Epithelial cell of prostate (primary cell): Measurements from ENCODE around the gene TAF4B.
A peak's percentile ranks its signal among the peaks of the same experiment; 100 is the strongest.
"Not testable (repeated sequence)": the region's sequence is repeated elsewhere in the genome, so short reads cannot be mapped to it uniquely, and the experiment has no call there.

Experiments
- DNase-seq: peaks from one replicate; pipeline ENCODE4 v3.0.0-alpha.2; 2011; ENCODE audit warnings: low read depth, low spot score
- H3K27ac ChIP-seq: fragments of 450-650 bp; 2 replicates; pipeline ENCODE4 v1.5.1; 2017; ENCODE audit warnings: mild to moderate bottlenecking

Gene TAF4B

GRCh38 chr18:26230497-26230896, 4.3 kb downstream of the TAF4B start:
- H3K27ac ChIP-seq, result no peak overlapping the region
- no peak for DNase-seq

DNA sequence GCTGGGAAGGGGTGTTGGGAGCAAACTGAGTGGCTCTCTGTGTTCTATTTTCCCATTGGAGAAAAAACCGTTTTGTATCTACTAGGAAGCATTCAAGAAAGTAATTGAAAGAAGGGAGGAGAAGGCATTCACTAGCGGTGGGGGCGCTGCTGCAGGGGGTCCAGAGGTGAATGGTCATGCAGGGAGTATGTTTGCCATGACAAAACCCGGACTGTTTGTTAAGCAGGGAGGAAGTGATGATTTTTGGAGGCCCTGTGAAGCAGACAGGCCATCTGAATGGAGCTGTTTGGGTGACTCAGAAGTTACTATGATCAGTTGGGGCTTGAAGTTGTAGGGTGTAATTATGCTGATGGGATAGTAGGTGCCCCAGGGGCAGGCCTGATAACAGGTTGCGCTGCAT, 7.0 kb downstream of the TAF4B start:
- no peak for DNase-seq
- H3K27ac ChIP-seq, result no peak overlapping the region

DNA sequence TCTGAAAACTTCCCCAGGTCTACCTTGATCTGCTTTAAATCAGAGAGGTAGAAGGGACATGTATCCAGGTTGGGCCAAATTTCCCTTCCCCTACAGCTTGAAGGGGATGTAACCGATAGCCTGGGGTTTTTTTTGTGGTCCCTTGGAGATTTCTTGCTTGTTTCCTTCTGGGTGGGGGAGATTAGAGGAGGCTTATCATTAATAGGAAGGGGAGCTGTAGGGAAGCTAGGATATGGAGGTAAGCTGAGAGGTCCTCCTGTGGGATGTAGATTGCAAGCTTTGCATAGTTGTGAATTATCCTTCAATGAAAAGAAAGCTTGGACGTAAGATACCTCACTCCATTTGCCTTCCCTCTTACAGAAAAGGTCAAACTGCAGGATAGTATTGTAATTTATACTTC, 11.1 kb downstream of the TAF4B start:
- H3K27ac ChIP-seq, DNase-seq: not testable (repeated sequence)

- DNase-seq, H3K27ac ChIP-seq: not testable (repeated sequence)
Measured at GRCh38 chr18:26238718-26239117, 12.5 kb downstream of the TAF4B start.

- not testable (repeated sequence) for H3K27ac ChIP-seq, DNase-seq
Measured at GRCh38 chr18:26242392-26242791, 16.1 kb downstream of the TAF4B start.

DNA sequence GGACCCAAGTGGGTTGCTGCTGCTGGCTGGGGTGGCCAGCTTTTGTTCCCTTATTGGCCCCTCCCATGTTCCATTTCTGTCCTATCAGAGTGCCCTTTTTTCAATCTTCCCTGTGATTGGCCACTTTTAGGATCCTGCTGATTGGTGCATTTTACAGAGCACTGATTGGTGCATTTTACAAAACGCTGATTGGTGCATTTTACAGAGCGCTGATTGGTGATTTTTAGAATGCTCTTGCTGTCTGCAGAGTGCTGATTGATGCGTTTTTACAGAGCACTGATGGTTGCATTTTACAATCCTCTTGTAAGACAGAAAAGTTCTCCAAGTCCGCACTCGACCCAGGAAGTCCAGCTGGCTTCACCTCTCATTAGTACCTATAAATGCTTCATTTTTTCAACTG, 19.2 kb downstream of the TAF4B start:
- DNase-seq, H3K27ac ChIP-seq: not testable (repeated sequence)

- no peak overlapping the region for H3K27ac ChIP-seq
- no peak for DNase-seq
Measured at GRCh38 chr18:26252411-26252810, 26.2 kb downstream of the TAF4B start.

DNA sequence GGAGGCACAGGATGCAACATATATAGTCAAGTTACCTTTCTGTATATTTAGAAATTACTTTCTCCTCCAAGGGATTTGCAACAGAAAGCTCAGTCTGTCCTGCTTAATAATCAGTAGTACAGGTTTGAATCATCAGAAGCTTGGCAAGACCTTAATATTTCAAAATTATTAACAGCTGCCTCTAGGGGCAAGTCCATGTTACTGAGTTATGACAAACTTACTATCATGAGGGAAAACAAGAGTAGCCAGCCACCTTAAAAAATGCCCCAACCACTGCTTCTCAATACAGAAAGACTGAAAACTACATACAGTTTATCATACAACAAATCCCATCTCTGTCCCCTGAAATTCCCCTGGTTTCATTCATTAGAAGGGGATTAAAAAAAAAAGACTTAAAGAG, 28.6 kb downstream of the TAF4B start:
- H3K27ac ChIP-seq, DNase-seq: not testable (repeated sequence)

DNA sequence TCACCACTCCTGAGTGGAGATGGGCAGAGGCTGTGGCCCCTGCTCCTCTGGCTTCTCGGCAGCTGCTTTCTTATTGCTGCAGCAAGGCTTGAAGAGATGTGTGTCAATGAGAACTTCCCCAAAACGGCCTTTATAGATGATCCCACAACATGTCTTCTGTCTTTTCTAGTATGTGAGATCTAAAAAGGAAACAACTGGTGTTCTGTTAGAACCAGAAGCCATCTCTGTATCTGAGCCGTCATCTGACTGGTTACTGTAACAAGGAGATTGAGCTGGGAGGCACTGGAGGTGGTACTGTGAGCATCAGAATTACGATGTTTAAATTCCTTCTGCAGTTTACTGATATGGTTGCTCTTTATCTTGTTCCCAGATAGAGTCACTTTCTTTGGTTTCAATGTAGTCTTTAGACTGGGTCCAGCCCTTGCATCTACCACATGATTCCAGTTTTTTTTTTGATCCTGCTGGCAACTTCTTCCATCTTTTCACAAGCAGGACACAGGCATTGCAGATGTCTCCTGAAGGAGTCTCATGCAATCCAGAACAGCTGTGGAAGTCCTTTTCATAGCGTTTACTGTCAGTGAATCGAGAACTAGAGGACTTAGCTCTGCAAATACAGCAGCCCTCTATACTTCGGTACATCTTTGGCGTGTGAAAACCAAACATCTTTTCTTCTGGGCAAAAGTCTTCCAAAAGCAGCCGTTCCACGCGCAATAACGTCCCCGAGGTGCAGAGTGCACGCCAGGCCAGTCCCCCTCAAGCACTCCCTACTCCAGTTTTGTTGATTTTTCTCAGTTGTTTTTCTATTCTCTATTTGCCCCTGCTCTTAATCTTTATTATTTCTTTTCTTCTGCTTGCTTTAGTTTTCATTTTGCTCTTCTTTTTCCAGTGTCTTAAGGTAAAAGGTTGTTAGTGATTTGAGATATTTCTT, 29.7 kb downstream of the TAF4B start:
- DNase-seq, result no peak
- no peak overlapping the region for H3K27ac ChIP-seq

DNA sequence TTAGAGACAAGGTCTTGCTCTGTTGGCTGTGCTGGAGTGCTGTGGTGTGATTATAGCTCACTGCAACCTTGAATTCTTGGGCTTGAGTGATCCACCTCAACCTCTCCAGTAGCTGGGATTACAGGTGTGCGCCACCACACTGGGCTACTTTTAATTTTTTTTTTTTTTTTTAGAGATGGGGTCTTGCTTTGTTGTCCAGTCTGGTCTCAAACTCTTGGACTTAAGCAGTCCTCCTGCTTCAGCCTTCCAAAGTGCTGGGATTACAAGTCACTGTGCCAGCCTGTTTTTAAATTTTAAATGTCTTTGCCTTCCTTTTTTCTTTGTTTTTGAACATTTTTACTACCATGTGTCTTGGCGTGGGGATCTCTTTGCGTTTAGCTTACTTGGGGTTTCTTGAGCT, 32.5 kb downstream of the TAF4B start:
- no peak for DNase-seq
- H3K27ac ChIP-seq, result no peak overlapping the region

- DNase-seq, H3K27ac ChIP-seq: not testable (repeated sequence)
Measured at GRCh38 chr18:26259416-26259815, 33.2 kb downstream of the TAF4B start.

GRCh38 chr18:26262156-26262555, 35.9 kb downstream of the TAF4B start:
- H3K27ac ChIP-seq, result no peak overlapping the region
- no peak for DNase-seq

- no peak for DNase-seq
- H3K27ac ChIP-seq, result no peak overlapping the region
Measured at GRCh38 chr18:26267357-26267930, 41.2 kb downstream of the TAF4B start.

- H3K27ac ChIP-seq, result no peak overlapping the region
- peak; percentile 12 for DNase-seq
Measured at GRCh38 chr18:26268454-26268853, 42.2 kb downstream of the TAF4B start.

DNA sequence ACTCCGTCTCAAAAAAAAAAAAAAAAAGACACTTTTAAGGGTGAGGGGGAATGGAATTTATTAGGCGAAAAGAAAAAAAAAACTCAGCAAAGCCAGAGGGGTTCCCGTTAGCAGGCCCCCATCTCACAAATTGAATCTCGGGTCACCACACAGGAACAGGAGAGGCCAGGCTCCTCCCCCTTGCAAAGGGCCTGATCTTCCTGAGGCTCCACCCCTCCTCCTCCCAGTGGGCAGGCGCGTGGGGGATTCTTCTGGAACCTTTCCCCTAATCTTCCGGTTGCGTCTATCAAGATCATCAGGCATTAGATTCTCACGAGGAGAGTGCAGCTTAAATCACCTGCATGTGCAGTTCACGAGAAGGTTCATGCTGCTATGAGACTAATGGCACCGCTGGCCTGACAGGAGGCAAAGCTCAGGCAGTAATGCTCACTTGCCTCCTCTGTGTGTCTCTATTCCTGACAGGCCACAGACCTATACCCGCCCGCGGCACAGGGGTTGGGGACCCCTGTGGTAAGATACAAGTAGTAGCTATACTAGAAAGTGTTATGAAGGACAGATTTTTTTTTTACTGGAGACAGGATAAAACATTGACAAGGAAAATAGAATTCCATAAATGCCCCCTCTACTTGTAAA, 45.8 kb downstream of the TAF4B start:
- DNase-seq, result no peak
- H3K27ac ChIP-seq, result no peak overlapping the region

- DNase-seq, result no peak
- H3K27ac ChIP-seq, result no peak overlapping the region
Measured at GRCh38 chr18:26277374-26277773, 51.1 kb downstream of the TAF4B start.

DNA sequence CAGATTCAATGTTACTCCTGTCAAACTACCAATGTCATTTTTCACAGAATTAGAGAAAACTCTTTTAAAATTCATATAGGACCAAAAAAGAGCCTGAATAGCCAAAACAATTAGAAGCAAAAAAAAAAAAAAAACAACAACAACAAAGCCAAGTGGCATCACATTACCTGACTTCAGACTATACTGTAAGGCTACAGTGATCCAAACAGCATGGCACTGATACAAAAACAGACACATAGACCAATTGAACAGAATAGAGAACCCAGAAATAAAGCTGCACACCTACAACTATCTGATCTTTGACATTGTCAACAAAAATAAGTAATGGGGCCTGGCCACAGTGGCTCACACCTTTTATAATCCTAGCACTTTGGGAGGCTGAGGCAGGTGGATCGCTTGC, 53.2 kb downstream of the TAF4B start:
- no peak for DNase-seq

DNA sequence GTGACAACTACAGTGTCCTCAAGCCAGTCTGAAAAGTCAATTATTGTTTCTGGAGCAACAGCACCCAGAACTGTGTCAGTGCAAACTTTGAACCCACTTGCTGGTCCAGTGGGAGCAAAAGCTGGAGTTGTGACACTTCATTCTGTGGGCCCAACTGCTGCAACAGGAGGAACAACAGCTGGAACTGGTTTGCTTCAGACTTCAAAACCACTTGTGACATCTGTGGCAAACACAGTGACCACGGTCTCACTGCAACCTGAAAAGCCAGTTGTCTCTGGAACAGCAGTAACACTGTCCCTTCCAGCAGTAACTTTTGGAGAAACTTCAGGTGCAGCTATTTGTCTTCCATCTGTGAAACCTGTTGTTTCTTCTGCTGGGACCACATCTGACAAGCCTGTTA, 59.8 kb downstream of the TAF4B start:
- no peak for DNase-seq
- H3K27ac ChIP-seq, result no peak overlapping the region

More for the DNA sequence above, 53.2 kb downstream of the TAF4B start:
- H3K27ac ChIP-seq, result no peak overlapping the region

DNA sequence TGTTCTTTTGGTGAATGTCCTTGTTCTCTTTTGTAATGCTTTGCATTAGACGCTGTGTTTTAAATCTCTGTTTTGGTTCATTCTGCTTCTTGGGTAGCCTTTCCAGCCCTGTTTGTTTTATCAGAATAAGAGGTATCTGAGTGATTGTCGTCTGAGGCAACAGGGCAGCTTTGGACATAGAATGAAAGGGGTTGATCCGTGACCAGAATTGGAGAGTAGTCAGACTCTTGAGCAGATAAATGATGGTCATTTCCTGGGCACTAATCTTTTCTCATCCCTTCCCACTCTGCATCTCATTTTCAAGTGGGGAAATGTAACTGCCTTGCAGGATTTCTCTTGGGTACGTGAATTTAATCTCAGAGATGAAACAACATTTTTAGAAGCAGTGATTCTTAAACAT, 61.4 kb downstream of the TAF4B start:
- H3K27ac ChIP-seq, result no peak overlapping the region
- no peak for DNase-seq

- DNase-seq, result no peak
- no peak overlapping the region for H3K27ac ChIP-seq
Measured at GRCh38 chr18:26290385-26290784, 64.1 kb downstream of the TAF4B start.

DNA sequence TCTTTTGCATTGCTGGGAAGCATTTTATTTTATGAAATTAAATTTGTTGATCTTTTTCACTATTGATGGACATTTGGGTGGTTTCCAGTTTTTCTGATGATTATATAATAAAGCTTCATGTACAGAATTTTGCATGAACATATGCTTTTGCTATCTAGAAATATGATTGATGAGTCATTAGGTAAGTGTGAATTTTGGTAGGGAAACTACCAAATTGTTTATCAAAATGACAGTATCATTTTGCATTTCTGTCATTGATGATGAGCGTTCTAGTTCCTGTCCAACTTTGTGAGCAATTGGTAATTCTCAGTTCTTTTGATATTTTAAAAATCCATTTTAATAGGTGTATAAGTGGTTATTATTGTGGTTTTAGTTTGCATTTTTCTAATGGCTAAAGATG, 67.7 kb downstream of the TAF4B start:
- DNase-seq, result no peak
- H3K27ac ChIP-seq, result no peak overlapping the region
